ENCODE measurements around the gene SCUBE3.

Gene SCUBE3

GRCh38 chr6:35183935-35184334, 29.8 kb upstream of the SCUBE3 start:
- TF ChIP-seq CREB1 (IDR thresholded peaks at IDR 0.05; ENCODE audit: low read depth) (no peak), NFIC (IDR thresholded peaks at IDR 0.05) (no peak), USF1 (IDR thresholded peaks at IDR 0.05) (no peak), EGR1 (IDR thresholded peaks at IDR 0.05) (no peak), CEBPB (IDR thresholded peaks at IDR 0.05) (no peak; the same call in 1 of the 2 replicates), YY1 (IDR thresholded peaks at IDR 0.05; ENCODE audit: low read depth) (no peak), ZBTB7A (IDR thresholded peaks at IDR 0.05; ENCODE audit: low read depth) (no peak), TCF12 (IDR thresholded peaks at IDR 0.05; ENCODE audit: low read depth) (no peak), FOXM1 (IDR thresholded peaks at IDR 0.05; ENCODE audit: borderline replicate concordance, low read depth) (no peak), RAD21 (IDR thresholded peaks at IDR 0.05; ENCODE audit: low read depth) (no peak), TEAD4 (IDR thresholded peaks at IDR 0.05) (no peak), EP300 (IDR thresholded peaks at IDR 0.05; ENCODE audit: borderline replicate concordance) (no peak), TAF1 (IDR thresholded peaks at IDR 0.05; ENCODE audit: low read depth) (no peak), REST (IDR thresholded peaks at IDR 0.05; ENCODE audit: low read depth) (no peak)
- TF ChIP-seq, protein P1, sequence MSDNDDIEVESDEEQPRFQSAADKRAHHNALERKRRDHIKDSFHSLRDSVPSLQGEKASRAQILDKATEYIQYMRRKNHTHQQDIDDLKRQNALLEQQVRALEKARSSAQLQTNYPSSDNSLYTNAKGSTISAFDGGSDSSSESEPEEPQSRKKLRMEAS (IDR thresholded peaks at IDR 0.05), result no peak

- TF ChIP-seq ZBTB7A (IDR thresholded peaks at IDR 0.05; ENCODE audit: low read depth), result no peak
- no peak for TF ChIP-seq EP300 (IDR thresholded peaks at IDR 0.05; ENCODE audit: borderline replicate concordance)
- no peak for TF ChIP-seq REST (IDR thresholded peaks at IDR 0.05; ENCODE audit: low read depth)
- no peak for TF ChIP-seq USF1 (IDR thresholded peaks at IDR 0.05)
Observed at GRCh38 chr6:35184580-35185301, 29.0 kb upstream of the SCUBE3 start.

GRCh38 chr6:35185302-35185681, 28.5 kb upstream of the SCUBE3 start:
- TF ChIP-seq ZBTB7A (IDR thresholded peaks at IDR 0.05; ENCODE audit: low read depth) (no peak), EGR1 (IDR thresholded peaks at IDR 0.05) (no peak), YY1 (IDR thresholded peaks at IDR 0.05; ENCODE audit: low read depth) (no peak), CREB1 (IDR thresholded peaks at IDR 0.05; ENCODE audit: low read depth) (no peak), USF1 (IDR thresholded peaks at IDR 0.05) (no peak), TCF12 (IDR thresholded peaks at IDR 0.05; ENCODE audit: low read depth) (no peak), EP300 (IDR thresholded peaks at IDR 0.05; ENCODE audit: borderline replicate concordance) (no peak), RAD21 (IDR thresholded peaks at IDR 0.05; ENCODE audit: low read depth) (no peak), CEBPB (IDR thresholded peaks at IDR 0.05) (no peak), REST (IDR thresholded peaks at IDR 0.05; ENCODE audit: low read depth) (no peak), TEAD4 (IDR thresholded peaks at IDR 0.05) (no peak), FOXM1 (IDR thresholded peaks at IDR 0.05; ENCODE audit: borderline replicate concordance, low read depth) (no peak)
- TF ChIP-seq, protein P1 (IDR thresholded peaks at IDR 0.05), result no peak

GRCh38 chr6:35185971-35186370, 27.8 kb upstream of the SCUBE3 start:
- TF ChIP-seq NFIC (IDR thresholded peaks at IDR 0.05), result no peak
- no peak for TF ChIP-seq TEAD4 (IDR thresholded peaks at IDR 0.05)
- no peak for TF ChIP-seq TAF1 (IDR thresholded peaks at IDR 0.05; ENCODE audit: low read depth)
- TF ChIP-seq CREB1 (IDR thresholded peaks at IDR 0.05; ENCODE audit: low read depth), result no peak
- TF ChIP-seq YY1 (IDR thresholded peaks at IDR 0.05; ENCODE audit: low read depth), result no peak
- TF ChIP-seq FOXM1 (IDR thresholded peaks at IDR 0.05; ENCODE audit: borderline replicate concordance, low read depth), result no peak
- TF ChIP-seq EGR1 (IDR thresholded peaks at IDR 0.05), result no peak
- TF ChIP-seq CEBPB (IDR thresholded peaks at IDR 0.05), result no peak
- TF ChIP-seq REST (IDR thresholded peaks at IDR 0.05; ENCODE audit: low read depth), result no peak
- TF ChIP-seq, protein P1 (IDR thresholded peaks at IDR 0.05), result no peak
- no peak for TF ChIP-seq ZBTB7A (IDR thresholded peaks at IDR 0.05; ENCODE audit: low read depth)
- TF ChIP-seq RAD21 (IDR thresholded peaks at IDR 0.05; ENCODE audit: low read depth), result no peak
